GM21529 (cell line): ENCODE results near the gene HDDC3.

ENCODE experiments used
- ATAC-seq: cut with Tn5 transposase; IDR thresholded peaks from one replicate; pipeline ENCODE4 v1.9.1; 2021; ENCODE audit not compliant: unreplicated experiment

HDDC3 gene

GRCh38 chr15:90953947-90954711 is 21.8 kb upstream of the HDDC3 start:
- no peak for ATAC-seq

GRCh38 chr15:90952901-90953677 is 20.7 kb upstream of the HDDC3 start:
- ATAC-seq, result no peak

GRCh38 chr15:90950676-90951075 is 18.3 kb upstream of the HDDC3 start:
- ATAC-seq, result no peak

- ATAC-seq, result no peak
These were observed 17.8 kb upstream of the HDDC3 start for GRCh38 chr15:90949979-90950675.

- ATAC-seq, result no peak
These were observed 16.2 kb upstream of the HDDC3 start for GRCh38 chr15:90948506-90948905.

- ATAC-seq, result no peak
These were observed 15.4 kb upstream of the HDDC3 start for GRCh38 chr15:90947577-90948357.

GRCh38 chr15:90946941-90947576 is 14.7 kb upstream of the HDDC3 start:
- no peak for ATAC-seq

- ATAC-seq, result no peak
These were observed 14.2 kb upstream of the HDDC3 start for GRCh38 chr15:90946538-90946937.

- ATAC-seq, result no peak
These were observed 12.7 kb upstream of the HDDC3 start for GRCh38 chr15:90945091-90945490.

GRCh38 chr15:90942354-90943120 is 10.2 kb upstream of the HDDC3 start:
- ATAC-seq, result no peak

GRCh38 chr15:90941038-90941437 is 8.7 kb upstream of the HDDC3 start:
- no peak for ATAC-seq

- ATAC-seq, result no peak
These were observed 7.4 kb upstream of the HDDC3 start for GRCh38 chr15:90939756-90940155.

- ATAC-seq, result no peak
These were observed 5.9 kb upstream of the HDDC3 start for GRCh38 chr15:90938261-90938660.

GRCh38 chr15:90936823-90937222 is 4.5 kb upstream of the HDDC3 start:
- no peak for ATAC-seq

GRCh38 chr15:90934949-90935751 is 2.8 kb upstream of the HDDC3 start, which contains the start of gene UNC45A:
Gene UNC45A (plus strand): TSS chr15:90935285. CDS start chr15:90935325, 40 bp downstream.
- peak; percentile 64 for ATAC-seq

- peak; percentile 31 for ATAC-seq
These were observed 2.1 kb upstream of the HDDC3 start for GRCh38 chr15:90934256-90934948.

- no peak for ATAC-seq
These were observed 952 bp upstream of the HDDC3 start for GRCh38 chr15:90933301-90933700.

GRCh38 chr15:90932660-90932991 is 277 bp upstream of the HDDC3 start:
- no peak for ATAC-seq

GRCh38 chr15:90931575-90931827 is 848 bp downstream of the HDDC3 start:
- ATAC-seq, result no peak
